PFSK-1 (cell line): ENCODE measurements around the gene ANKFN1.

Experiments
- POLR2AphosphoS5 ChIP-seq: IDR thresholded peaks from 2 replicates; pipeline ENCODE4 v1.6.1; 2012; ENCODE audit warnings: low read depth, mild to moderate bottlenecking, control low read depth, low read length, moderate library complexity
- TAF1 ChIP-seq: IDR thresholded peaks from 2 replicates; pipeline ENCODE4 v1.6.1; 2012; ENCODE audit warnings: low read length, control low read depth, borderline replicate concordance; ENCODE audit not compliant: insufficient read depth
- TF ChIP-seq, protein P1 (sequence below), 2 experiments: IDR thresholded peaks; 2 replicates each; pipeline versions ENCODE4 v1.6.1 to v1.8.0; 2011 to 2012; ENCODE audit warnings: low read depth in 2 of 2, low read length in 2 of 2, control low read depth in 1 of 2, inconsistent platforms in 1 of 2, mild to moderate bottlenecking in 1 of 2, moderate library complexity in 1 of 2; ENCODE audit not compliant: insufficient read depth in 1 of 2

GRCh38 chr17:56424543-56425044, 271.3 kb downstream of the ANKFN1 start:
- no peak for TF ChIP-seq POLR2AphosphoS5
- TF ChIP-seq, protein P1, sequence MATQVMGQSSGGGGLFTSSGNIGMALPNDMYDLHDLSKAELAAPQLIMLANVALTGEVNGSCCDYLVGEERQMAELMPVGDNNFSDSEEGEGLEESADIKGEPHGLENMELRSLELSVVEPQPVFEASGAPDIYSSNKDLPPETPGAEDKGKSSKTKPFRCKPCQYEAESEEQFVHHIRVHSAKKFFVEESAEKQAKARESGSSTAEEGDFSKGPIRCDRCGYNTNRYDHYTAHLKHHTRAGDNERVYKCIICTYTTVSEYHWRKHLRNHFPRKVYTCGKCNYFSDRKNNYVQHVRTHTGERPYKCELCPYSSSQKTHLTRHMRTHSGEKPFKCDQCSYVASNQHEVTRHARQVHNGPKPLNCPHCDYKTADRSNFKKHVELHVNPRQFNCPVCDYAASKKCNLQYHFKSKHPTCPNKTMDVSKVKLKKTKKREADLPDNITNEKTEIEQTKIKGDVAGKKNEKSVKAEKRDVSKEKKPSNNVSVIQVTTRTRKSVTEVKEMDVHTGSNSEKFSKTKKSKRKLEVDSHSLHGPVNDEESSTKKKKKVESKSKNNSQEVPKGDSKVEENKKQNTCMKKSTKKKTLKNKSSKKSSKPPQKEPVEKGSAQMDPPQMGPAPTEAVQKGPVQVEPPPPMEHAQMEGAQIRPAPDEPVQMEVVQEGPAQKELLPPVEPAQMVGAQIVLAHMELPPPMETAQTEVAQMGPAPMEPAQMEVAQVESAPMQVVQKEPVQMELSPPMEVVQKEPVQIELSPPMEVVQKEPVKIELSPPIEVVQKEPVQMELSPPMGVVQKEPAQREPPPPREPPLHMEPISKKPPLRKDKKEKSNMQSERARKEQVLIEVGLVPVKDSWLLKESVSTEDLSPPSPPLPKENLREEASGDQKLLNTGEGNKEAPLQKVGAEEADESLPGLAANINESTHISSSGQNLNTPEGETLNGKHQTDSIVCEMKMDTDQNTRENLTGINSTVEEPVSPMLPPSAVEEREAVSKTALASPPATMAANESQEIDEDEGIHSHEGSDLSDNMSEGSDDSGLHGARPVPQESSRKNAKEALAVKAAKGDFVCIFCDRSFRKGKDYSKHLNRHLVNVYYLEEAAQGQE (IDR thresholded peaks at IDR 0.05; ENCODE audit: insufficient read depth in 1 of 2, low read depth in 2 of 2, low read length in 2 of 2) = no peak
- no peak for TF ChIP-seq TAF1
